HCT116 (cell line): ENCODE results near the gene MAIP1. TPM values are rescaled to one million over a fixed set of nuclear protein-coding genes. Genes with fewer than 3 reads are reported as not detected.

Source experiments
- ATAC-seq: fragments of 200-7000 bp; cut with Tn5 transposase; 2 replicates; pipeline ENCODE4 v1.9.1; 2020; ENCODE audit warnings: mild to moderate bottlenecking, moderate library complexity
- BruUV-seq: library from RNA; stranded (reverse); fragments of 400-500 nt; replicated peaks from 2 replicates; lab custom pipeline; 2021; lab: Mats Ljungman, UMichigan
- CTCF ChIA-PET: fragments of 300-600 bp; sonication (Branson Sonifier 250); formaldehyde crosslinking; loops from one replicate; lab custom pipeline; 2021; ENCODE audit warnings: antibody characterized with exemption; lab: Charles Lee
- POLR2A ChIA-PET: fragments of 300-600, 350-600 bp; sonication (Branson Sonifier 250); formaldehyde crosslinking; loops from one replicate; lab custom pipeline; 2021; ENCODE audit warnings: antibody characterized with exemption; lab: Charles Lee
- RAD21 ChIA-PET, 2 experiments: fragments of 300-600 bp; sonication (Branson Sonifier 250); formaldehyde crosslinking; loops; one replicate each; lab custom pipeline; 2023; ENCODE audit warnings: low total read pairs in 2 of 2; ENCODE audit not compliant: uncharacterized antibody in 2 of 2, unreplicated experiment in 2 of 2, low non-redundant PET in 1 of 2; lab: Charles Lee
- DNase-seq: peaks from one replicate; pipeline ENCODE4 v3.0.0-alpha.2; 2010; ENCODE audit warnings: low read depth, low spot score
- H2AFZ ChIP-seq: fragments of 200-600 bp; shearing (Covaris generic), sonication (generic); 2 replicates; pipeline ENCODE4 v1.6.1; 2017; ENCODE audit warnings: low read depth, mixed run types, mixed read lengths, antibody characterized with exemption, low read length; ENCODE audit not compliant: poor library complexity, severe bottlenecking
- H3K27ac ChIP-seq: 2 replicates; pipeline ENCODE4 v1.5.1; 2012; ENCODE audit warnings: low read depth, low read length
- H3K27me3 ChIP-seq: fragments of 200-600 bp; sonication (generic); 2 replicates; pipeline ENCODE4 v1.6.1; 2016; ENCODE audit warnings: mixed run types, low read length, mixed read lengths; ENCODE audit not compliant: insufficient read depth
- H3K36me3 ChIP-seq, 2 experiments: fragments of 200-500 bp in 1 of 2; fragments of 200-600 bp in 1 of 2; sonication (Bioruptor generic) in 1 of 2; sonication (generic) in 1 of 2; 2 replicates each; pipeline versions ENCODE4 v1.5.1 to v1.6.1; 2014 to 2016; ENCODE audit warnings: low read length in 2 of 2, inconsistent platforms in 1 of 2, mixed read lengths in 1 of 2, mixed run types in 1 of 2; ENCODE audit not compliant: insufficient read depth in 2 of 2, control insufficient read depth in 1 of 2
- H3K4me1 ChIP-seq, 2 experiments: fragments of 200-600 bp in 1 of 2; sonication (generic) in 1 of 2; 2 replicates each; pipeline versions ENCODE4 v1.5.1 to v1.6.1; 2012 to 2017; ENCODE audit warnings: low read length in 2 of 2, inconsistent platforms in 1 of 2, mild to moderate bottlenecking in 1 of 2, mixed read lengths in 1 of 2, mixed run types in 1 of 2, moderate library complexity in 1 of 2; ENCODE audit not compliant: insufficient read depth in 2 of 2, control insufficient read depth in 1 of 2
- H3K4me2 ChIP-seq: fragments of 200-600 bp; sonication (generic); 2 replicates; pipeline ENCODE4 v1.6.1; 2017; ENCODE audit warnings: mixed run types, low read length, mixed read lengths
- H3K4me3 ChIP-seq, 2 experiments: fragments of 200-600 bp in 1 of 2; sonication (generic) in 1 of 2; replicated peaks in 1 of 2; 2 replicates each; pipeline ENCODE4 v1.5.1; 2011 to 2016; ENCODE audit warnings: low read length in 2 of 2, control low read depth in 1 of 2, low read depth in 1 of 2, mild to moderate bottlenecking in 1 of 2, mixed read lengths in 1 of 2, mixed run types in 1 of 2
- H3K79me2 ChIP-seq: fragments of 200-600 bp; sonication (generic); 2 replicates; pipeline ENCODE4 v1.6.1; 2017; ENCODE audit warnings: mild to moderate bottlenecking, mixed run types, low read length, moderate library complexity, mixed read lengths; ENCODE audit not compliant: insufficient read depth
- H3K9ac ChIP-seq: fragments of 200-600 bp; sonication (generic); 2 replicates; pipeline ENCODE4 v1.6.1; 2016; ENCODE audit warnings: low read length, mixed read lengths
- H3K9me2 ChIP-seq: fragments of 200-600 bp; sonication (generic), shearing (Covaris generic); 2 replicates; pipeline ENCODE4 v1.6.1; 2017; ENCODE audit warnings: mixed run types, mild to moderate bottlenecking, moderate library complexity; ENCODE audit not compliant: insufficient read depth
- H3K9me3 ChIP-seq, 2 experiments: fragments of 200-500 bp in 1 of 2; fragments of 200-600 bp in 1 of 2; sonication (Bioruptor generic) in 1 of 2; sonication (generic) in 1 of 2; 2 replicates each; pipeline ENCODE4 v1.6.1; 2014 to 2017; ENCODE audit warnings: low read length in 2 of 2, mixed read lengths in 2 of 2, inconsistent platforms in 1 of 2, low read depth in 1 of 2, mild to moderate bottlenecking in 1 of 2, mixed run types in 1 of 2, moderate library complexity in 1 of 2; ENCODE audit not compliant: control insufficient read depth in 1 of 2, insufficient read depth in 1 of 2
- H4K20me1 ChIP-seq: fragments of 200-600 bp; sonication (generic), shearing (Covaris generic); 2 replicates; pipeline ENCODE4 v1.6.1; 2017; ENCODE audit warnings: mixed run types, mild to moderate bottlenecking, moderate library complexity; ENCODE audit not compliant: insufficient read depth
- CBX3 ChIP-seq: IDR thresholded peaks from 2 replicates; pipeline ENCODE4 v1.6.1; 2012; ENCODE audit warnings: low read depth
- EGR1 ChIP-seq: IDR thresholded peaks from 2 replicates; pipeline ENCODE4 v1.6.1; 2012; ENCODE audit warnings: low read depth
- ELF1 ChIP-seq: IDR thresholded peaks from 2 replicates; pipeline ENCODE4 v1.6.1; 2012; ENCODE audit warnings: low read depth, borderline replicate concordance
- EZH2phosphoT487 ChIP-seq: fragments of 200-600 bp; IDR thresholded peaks from 2 replicates; pipeline ENCODE4 v1.6.1; 2018; ENCODE audit warnings: antibody characterized with exemption, borderline replicate concordance
- POLR2AphosphoS5 ChIP-seq: IDR thresholded peaks from 2 replicates; pipeline ENCODE4 v1.6.1; 2011; ENCODE audit warnings: mild to moderate bottlenecking, low read depth, low read length, moderate library complexity
- SP1 ChIP-seq: IDR thresholded peaks from 2 replicates; pipeline ENCODE4 v1.6.1; 2012; ENCODE audit warnings: low read depth
- TCF7L2 ChIP-seq: IDR thresholded peaks from 2 replicates; pipeline ENCODE4 v1.7.0; 2011; ENCODE audit warnings: borderline replicate concordance, inconsistent platforms; ENCODE audit not compliant: insufficient read depth, insufficient read length; ENCODE audit errors: extremely low read depth
- ZBTB33 ChIP-seq: IDR thresholded peaks from 2 replicates; pipeline ENCODE4 v1.6.1; 2011; ENCODE audit warnings: mild to moderate bottlenecking, low read length, moderate library complexity; ENCODE audit not compliant: insufficient replicate concordance; ENCODE audit errors: extremely low read depth
- ZFX ChIP-seq: fragments of 450-650 bp; IDR thresholded peaks from 2 replicates; pipeline ENCODE4 v1.6.1; 2017
- intact Hi-C: fragments of 100-400 bp; cut with micrococcal nuclease; formaldehyde crosslinking; loops from 2 replicates; pipeline ENCODE4 v1.10.0; 2022
- total RNA-seq: library from RNA; stranded (reverse); gene quantifications from one replicate; pipeline ENCODE4 v1.2.1, GENCODE V29; 2021; ENCODE audit not compliant: unreplicated experiment

The MAIP1 gene
- total RNA-seq, 1 experiment from 2014 or later, result 32.5 TPM

GRCh38 chr2:199984159-199984558 lies 28.8 kb downstream of the MAIP1 start:
- Histone ChIP-seq H3K9me3 (no peaks in the 10 kb centered on the region), H4K20me1 (no peaks in the 10 kb centered on the region), H3K79me2 (no peaks in the 10 kb centered on the region), H2AFZ (no peak overlapping the region), H3K9ac (no peak overlapping the region), H3K9me2 (no peaks in the 10 kb centered on the region), H3K36me3 (no peaks in the 10 kb centered on the region), H3K4me2 (no peak overlapping the region), H3K27me3 (no peaks in the 10 kb centered on the region), H3K27ac (no peak overlapping the region), H3K4me1 (peaks cover 0 to 14% of the 10 kb centered on the region in 2 experiments; a peak in 2 of 4 replicates), H3K4me3 (no peak overlapping the region)
- no TSS peak for BruUV-seq
- CTCF ChIA-PET, result interaction anchor here (4.5 kb wide), 1 partner anchor 498 kb away, joined by 60 read pairs; no protein-coding TSS in a partner anchor
- no peak for ATAC-seq
- RAD21 ChIA-PET, result no interaction called here
- TF ChIP-seq ELF1 (no peak), EZH2phosphoT487 (no peak), ZBTB33 (no peak), POLR2AphosphoS5 (no peak), EGR1 (no peak), ZFX (no peak), CBX3 (no peak), SP1 (no peak), TCF7L2 (no peak)
- DNase-seq, result no peak
- POLR2A ChIA-PET, result interaction anchor here (1.8 kb wide), 1 partner anchor 8 kb away, joined by 7 read pairs; no protein-coding TSS in a partner anchor
- intact Hi-C loops, result no loop called here
